GM21390 (cell line): ENCODE results near the gene SERPINB10.

ENCODE experiments used
- ATAC-seq: cut with Tn5 transposase; IDR thresholded peaks from one replicate; pipeline ENCODE4 v1.9.1; 2021; ENCODE audit not compliant: unreplicated experiment

SERPINB10 gene, protein sequence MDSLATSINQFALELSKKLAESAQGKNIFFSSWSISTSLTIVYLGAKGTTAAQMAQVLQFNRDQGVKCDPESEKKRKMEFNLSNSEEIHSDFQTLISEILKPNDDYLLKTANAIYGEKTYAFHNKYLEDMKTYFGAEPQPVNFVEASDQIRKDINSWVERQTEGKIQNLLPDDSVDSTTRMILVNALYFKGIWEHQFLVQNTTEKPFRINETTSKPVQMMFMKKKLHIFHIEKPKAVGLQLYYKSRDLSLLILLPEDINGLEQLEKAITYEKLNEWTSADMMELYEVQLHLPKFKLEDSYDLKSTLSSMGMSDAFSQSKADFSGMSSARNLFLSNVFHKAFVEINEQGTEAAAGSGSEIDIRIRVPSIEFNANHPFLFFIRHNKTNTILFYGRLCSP

DNA sequence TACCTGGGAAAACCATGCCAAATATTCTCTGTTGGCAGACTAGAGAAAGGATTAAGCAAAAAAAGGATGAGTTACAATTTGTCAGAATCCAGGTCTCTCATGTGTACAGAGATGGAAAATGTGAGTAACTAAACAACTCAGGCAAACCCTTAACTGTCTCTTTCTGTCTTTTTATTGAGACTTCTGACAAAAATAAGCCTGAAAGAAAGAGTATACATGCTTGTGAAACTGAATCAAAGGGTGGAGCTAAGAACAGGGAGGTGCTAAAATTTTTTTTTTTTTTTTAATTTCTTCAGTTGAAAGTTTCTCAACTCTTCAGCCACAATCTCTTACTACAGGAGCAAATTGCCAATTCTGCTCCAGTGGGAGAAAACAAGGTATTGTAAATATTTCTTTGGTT lies at the start of gene SERPINB10:
TSS of gene SERPINB10 (plus strand) at position 295 of the 400 bp plus-strand sequence. CDS start 7,553 bp downstream, outside the sequence.
- peak; percentile 70 for ATAC-seq

DNA sequence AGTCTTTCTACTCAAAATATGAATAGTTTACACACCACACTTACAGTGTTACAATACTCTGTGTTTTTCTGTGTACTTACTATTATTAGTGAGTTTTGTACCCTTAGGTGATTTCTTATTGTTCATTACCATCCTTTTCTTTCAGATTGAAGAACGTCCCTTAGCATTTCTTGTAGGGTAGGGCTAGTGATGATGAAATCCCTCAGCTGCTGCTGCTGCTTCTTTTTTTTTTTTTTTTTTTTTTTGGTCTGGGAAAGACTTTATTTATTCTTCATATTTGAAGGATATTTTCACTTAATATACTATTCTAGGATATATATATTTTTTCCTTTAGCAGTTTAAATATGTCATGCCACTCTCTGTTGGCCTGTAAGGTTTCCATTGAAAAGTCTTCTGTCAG lies 49.3 kb upstream of the SERPINB10 start:
- ATAC-seq = no peak

DNA sequence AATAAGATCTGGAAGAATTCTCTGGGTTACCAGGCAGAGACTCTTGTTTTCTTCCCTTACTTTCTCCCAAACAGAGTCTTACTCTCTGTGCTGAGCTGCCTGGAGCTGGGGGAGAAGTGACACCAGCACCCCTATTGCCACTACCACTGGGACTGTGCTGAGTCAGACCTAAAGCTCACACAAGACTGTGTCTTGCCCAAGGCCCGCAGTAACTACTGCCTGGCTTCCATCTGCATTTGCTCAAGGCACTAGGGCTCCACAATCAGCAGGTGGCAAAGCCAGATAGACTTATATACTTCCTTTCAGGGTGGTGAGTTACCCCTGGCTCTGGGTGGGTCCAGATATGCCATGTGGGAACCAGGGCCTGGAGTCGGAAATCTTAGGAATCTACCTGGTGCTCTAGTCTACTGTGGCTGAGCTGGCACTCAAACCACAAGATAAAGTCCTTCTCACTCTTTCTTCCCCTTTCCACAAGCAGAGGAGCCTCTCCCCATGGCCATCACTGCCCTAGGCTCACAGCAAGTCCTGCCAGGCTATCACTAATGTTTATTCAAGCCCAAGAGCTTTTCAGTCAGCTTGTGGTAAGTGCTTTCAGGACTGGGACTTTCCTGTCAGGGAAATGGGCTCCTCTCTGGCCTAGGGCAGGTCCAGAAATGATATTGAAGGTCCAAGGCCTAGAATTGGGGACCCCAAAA lies 47.8 kb upstream of the SERPINB10 start:
- no peak for ATAC-seq

DNA sequence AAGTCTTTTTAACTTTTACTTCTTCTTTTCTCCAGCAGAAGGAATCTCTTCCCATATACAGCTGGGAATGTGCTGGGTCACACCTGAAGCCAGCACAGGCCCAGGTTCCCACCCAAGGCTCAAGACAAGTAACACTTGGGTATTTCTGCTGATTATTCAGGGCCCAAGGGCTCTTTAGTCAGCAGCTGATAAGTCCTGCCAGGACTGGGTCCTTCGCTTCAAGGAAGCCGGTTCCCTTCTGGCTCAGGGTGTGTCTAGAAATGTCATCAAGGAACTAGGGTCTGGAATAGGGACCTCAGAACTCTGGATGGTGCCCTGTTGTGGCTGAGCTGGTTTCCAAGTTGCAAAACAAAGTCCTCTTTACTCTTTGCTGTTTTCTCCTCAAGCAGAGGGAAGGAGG lies 47.2 kb upstream of the SERPINB10 start:
- ATAC-seq = no peak

DNA sequence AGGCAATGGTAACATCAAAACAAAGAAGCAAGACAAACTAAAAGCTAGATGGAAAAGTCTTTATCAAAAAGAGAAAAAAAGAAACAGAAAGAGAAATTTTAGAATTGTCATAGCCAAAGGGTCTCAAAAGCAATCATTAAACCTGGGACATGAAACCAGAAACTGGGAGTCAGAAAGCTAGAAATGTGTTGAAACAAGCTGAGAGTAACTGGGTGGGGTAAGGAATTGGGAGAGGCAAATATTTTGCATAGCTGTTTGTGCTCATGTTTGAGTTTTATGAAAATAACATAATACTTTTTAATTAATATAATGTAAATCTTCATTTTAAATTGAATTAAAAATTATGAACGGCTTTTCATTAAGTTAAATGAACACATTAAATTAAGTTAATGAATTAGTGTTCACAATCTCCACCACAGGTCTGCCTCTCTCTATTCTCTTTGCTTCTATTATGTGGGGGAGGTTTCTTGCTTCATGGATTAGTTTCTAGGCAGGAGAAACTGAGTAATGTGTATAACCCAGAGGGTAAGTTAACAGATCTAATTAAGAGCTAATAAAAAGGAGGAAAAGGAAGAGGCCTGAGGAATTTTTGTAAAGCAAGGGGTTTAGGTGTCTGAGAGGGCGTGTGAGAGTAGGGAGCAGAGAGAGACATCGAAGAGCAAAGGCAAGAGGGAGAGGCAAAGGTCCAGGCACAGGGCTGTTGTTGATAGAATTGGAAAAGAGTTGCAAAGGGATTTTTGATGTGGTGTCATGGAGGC lies 40.2 kb upstream of the SERPINB10 start:
- no peak for ATAC-seq

DNA sequence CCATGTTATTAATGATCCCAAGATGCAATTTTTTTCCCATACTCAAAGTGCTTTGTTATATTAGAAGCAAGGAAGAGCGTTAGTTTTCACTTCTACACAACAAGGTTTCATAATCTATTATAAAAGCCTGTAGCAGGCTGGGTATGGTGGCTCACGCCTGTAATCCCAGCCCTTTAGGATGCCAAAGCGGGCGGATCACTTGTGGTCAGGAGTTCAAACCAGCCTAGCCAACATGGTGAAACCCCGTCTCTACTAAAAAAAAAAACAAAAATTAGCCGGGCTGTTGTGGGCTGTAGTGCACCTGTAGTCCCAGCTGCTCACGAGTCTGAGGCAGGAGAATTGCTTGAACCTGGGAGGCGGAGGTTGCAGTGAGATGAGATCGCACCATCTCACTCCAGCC lies 39.2 kb upstream of the SERPINB10 start:
- no peak for ATAC-seq

DNA sequence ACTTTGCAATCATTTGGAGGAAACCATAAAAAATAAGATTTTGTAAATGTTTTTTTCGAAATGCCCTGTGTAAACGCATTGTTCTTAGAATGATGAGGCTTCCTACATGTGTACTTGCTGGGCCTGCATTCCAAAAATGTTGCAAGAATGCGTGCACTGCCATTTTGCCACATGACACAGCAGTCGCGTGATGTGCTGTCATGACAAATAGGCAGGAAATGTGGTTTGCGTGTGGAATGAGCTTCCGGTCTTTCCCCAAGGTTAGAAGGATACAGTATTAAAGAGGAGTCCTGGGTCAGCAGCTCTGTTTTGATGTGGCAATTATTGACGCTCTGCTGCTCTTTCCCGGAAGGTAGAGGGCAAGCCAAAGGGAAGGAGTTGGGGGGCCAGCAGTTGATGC lies 38.4 kb upstream of the SERPINB10 start:
- no peak for ATAC-seq

DNA sequence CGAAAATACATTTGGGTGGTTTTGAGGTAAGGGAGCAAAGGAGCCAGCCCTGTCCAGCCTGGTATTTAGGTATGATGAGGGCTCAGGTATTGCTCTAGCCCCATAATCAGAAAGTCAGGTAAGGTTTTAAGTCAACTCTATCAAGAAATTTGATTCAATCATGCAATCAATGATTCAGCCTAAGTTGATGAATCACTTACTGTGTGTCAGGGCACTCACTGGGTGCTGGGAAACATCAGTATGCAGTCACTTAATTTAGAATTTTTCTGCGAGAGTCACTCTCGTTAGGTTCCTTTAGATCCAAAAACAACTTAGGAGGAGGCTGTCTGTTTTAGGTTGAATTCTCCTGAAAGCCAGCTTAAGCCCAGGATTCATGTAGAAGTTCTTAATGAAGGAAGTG lies 37.9 kb upstream of the SERPINB10 start:
- no peak for ATAC-seq

DNA sequence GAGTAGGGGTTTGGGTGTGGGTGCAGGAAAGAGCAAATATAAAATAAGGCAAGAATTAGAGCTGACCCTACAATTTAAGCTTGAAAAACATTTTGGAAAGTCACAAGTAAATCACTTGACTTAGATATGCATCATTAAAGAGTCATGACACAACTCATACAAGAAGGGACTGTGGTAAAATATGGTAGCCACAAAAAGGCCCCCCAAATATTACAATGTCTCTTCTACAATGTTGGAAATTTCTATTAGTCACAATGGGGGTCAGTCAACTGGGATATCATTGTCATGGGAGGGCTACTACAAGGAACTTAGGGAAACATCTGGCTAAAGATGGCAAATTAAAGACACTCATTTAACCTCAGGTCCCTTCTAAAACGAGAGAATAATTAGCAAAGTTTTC lies 35.9 kb upstream of the SERPINB10 start:
- no peak for ATAC-seq

DNA sequence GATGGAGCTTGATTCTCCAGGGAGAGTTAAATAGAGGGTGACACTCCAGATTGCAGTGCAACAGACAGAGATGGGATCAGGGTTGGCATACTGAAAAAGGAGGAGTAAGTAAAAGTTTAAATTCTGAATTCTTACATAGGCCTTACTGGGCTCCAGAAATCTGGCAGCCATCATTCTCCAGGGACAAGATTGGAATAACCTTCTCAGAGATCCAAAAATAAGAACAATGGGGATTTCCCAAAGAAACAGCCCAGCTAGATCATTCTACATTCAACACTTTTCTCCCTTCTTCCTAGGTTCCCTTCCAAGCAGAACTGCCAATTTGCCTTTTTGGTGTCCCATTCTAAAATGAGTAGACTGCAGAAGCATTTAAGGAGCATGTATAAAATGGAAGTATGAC lies 35.2 kb upstream of the SERPINB10 start:
- ATAC-seq = no peak

DNA sequence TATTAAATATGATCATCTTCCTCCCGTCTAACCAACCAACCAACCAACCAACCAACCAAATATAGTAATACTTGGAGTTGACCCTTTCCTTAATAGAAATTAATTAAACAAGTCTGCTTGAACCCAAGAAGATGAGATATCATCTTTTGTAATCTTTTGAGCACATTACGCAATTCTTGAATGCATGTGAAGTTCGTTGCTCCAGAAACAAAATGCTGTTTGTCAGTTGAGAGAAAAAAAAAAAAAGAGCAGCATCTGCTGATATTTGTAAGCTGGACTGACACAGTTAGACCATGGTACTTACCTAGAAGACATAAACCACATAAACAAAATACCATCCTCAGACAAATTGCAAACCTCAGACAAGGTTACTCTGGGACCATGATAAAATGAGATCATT lies 29.4 kb upstream of the SERPINB10 start:
- no peak for ATAC-seq

DNA sequence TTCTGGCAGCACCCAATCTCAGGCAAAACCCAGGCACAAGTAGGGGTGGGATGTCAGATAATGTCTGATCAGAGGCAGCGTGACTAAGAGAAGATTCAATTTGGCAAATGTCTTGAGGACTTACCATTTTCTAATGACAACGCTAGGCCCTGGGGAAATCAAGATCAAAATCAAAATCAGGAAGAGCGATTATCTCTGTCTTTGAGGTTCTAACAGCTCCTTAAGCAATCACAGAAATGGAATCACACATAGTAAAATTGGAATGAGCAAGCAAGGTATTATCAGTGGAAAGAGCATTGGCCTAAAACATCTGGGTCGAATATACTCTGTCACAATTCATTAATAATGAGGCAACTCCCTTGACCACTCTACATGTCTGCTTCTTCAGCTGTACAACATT lies 28.8 kb upstream of the SERPINB10 start:
- ATAC-seq = no peak

DNA sequence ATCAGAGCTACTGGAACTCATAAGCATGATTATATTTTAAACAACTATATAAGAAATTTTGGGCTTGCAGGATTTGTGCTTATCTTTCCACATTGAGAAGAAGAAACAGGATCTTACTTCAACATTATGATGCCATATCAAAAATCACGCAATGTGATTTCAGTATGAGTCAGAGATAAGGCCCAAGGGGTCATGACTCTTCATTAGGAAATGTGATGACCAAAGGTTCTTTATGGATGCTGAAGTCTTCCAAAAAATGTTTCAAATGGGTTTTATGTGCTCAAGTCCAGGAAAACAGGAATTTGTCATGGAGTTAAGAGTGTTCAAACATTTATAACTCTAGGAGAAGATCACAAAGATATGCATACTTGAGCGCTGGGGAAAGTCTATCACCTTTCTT lies 28.0 kb upstream of the SERPINB10 start:
- ATAC-seq = no peak

DNA sequence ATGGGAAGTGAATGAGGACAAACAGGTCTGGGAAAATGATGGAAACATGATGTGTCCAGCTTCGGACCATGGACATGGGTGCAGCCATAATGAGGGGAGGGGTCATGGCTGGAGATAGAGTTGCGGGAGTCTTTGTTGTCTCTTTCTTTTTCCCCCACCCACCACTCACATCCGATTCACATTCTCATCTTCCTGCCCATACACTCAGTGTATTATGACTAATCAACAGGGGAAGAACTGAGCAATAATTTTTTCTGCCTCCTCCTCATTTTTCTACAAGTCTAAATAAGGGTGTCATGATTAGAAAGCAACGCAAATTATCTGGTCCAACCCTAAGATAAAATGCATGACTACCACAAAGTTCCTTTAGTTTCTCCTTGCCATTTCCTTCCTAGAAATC lies 25.9 kb upstream of the SERPINB10 start:
- no peak for ATAC-seq

DNA sequence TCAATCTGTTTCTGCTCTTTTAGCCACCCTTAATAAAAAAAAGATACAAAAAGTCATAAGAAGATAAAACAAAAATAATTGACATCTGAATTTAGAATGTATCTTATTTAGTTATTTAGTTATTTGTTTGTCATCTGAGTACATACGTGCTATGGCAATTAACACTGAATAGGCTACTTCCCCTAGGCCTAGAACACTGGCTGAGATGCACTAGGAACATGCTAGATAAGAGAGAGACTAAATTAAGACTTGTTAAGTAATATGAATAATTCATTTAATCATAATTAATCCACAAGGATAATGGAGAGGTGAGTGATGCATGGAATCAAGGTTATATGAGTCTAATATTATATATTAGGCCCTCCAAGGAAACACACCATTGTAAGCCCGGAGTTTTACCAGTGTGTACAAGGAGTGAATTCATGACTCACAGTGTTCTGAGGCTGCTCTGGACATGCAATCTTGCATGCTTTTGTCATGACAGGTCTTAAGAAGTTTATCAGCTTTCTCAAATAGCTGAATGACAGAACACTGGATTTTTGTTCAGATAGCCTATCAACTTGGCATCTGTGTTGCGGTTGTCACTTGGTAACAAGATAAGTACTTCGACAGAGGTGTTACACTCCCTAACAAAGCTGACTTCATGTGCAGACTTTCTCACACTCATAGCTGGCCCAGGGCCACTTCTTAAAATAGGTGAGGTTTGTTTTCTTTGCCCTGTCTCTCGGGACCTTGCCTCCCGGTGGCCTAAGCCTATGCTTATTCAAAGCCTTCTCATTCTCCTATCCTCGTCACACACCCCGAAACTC lies 25.2 kb upstream of the SERPINB10 start:
- ATAC-seq = no peak

DNA sequence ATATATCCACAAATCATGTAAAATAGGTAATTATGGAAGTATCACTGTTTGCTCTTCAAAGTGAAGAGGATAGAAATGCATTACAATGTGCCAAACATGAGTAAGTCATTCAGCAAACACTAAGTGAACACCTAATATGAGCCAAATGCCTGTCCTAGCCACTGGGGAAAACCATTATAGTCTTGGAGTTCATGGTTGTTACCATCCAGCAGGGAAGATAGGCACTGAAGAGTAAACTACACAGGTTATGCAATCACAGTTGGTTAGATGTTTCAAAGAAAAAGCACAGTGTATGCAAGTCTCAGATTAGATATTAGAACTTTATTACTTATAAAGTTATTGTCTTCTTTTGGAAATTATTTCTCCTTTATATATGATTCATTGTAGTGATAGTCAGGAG lies 24.1 kb upstream of the SERPINB10 start:
- ATAC-seq = no peak

DNA sequence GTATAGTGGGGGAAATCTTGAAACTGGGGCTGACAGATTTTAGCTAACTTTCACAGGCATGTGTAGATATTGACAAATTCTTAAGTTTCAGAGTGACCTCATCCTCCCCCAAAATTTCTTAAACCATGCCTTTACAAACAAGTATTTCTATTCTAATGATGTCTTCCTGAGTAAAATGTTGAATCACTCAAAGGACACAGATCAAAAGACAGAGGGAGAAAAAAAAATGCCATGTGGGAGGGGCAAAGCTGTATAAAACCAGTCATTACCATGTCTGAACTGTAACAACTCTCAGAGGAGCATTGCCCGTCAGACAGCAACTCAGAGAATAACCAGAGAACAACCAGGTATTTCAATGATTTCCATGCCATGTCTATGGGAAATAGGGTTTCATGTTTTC lies 20.3 kb upstream of the SERPINB10 start, which contains the start of gene SERPINB2:
TSS of gene SERPINB2 (plus strand) at position 282 of the 400 bp plus-strand sequence. CDS start 3,740 bp downstream, outside the sequence.
- ATAC-seq = no peak

DNA sequence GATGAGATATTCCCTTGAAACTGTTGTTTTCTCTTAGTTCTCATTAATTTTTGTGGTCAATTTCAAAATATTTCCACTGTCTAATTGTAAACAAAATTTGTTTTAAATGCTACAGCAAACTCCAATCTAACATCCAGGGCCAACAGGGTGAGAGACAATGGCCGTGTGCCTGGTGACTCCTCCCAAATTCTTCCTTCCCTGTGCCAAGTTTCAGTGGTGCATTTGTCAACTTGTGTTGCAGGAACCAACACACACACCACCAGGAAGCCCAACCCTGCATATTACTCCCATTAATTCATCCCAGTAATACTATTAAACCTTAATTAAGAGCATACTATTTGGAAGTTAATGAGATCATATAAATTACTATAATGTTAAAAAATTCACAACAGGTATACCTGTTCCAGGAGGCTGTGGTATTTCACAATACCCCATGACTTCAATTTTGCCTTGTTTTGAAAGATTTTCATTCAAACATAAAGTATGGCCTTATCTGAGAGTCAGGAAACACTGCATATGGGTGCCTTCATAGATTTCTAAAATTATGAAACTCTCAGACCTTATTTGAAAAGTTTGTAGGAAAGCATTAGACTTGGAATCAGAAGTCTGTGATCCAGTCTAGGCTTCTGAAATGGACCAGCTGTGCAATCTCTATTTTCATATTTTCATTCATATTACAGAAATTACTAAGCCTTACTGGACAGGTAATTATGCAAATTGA lies 19.1 kb upstream of the SERPINB10 start:
- no peak for ATAC-seq

DNA sequence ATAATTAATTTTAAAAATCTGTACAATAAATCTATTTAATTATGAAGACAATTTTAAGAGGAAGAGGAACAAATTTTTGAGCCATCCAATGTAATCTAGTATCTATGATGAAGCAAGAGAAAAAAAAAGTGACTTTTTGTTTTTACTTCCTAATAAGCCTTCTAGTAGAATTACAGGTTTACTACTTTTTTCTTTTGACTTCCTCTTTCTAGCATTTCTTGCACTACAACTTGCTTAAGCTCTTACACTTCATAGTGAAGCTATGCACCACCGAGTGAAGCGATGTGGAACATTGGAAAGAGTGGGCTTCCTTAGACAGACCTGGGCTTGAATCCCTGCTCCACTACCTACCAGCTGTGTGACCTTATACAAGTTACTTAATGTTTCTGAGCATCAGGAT lies 18.1 kb upstream of the SERPINB10 start:
- ATAC-seq = no peak
